WERI-Rb-1 (cell line): ENCODE data around the gene PHLPP1.

Experiments used
- DNase-seq: peaks from one replicate; pipeline ENCODE4 v3.0.0-alpha.2; 2020
- H3K27ac ChIP-seq: fragments of 250-450 bp; sonication (Bioruptor Pico); 2 replicates; pipeline ENCODE4 v1.5.1; 2020; ENCODE audit warnings: mild to moderate bottlenecking, moderate library complexity
- H3K27me3 ChIP-seq: fragments of 250-450 bp; sonication (Bioruptor Pico); 2 replicates; pipeline ENCODE4 v1.5.1; 2021; ENCODE audit warnings: mild to moderate bottlenecking, low read depth, moderate library complexity; ENCODE audit not compliant: insufficient read depth, severe bottlenecking
- H3K36me3 ChIP-seq: fragments of 250-450 bp; sonication (Bioruptor Pico); 2 replicates; pipeline ENCODE4 v1.5.1; 2020; ENCODE audit warnings: mild to moderate bottlenecking, moderate library complexity
- H3K4me3 ChIP-seq: 2 replicates; pipeline ENCODE4 v1.5.1; 2011; ENCODE audit warnings: low read depth, mild to moderate bottlenecking, control low read depth, low read length
- H3K9me3 ChIP-seq: fragments of 250-450 bp; sonication (Bioruptor Pico); 2 replicates; pipeline ENCODE4 v1.5.1; 2021; ENCODE audit warnings: mild to moderate bottlenecking, moderate library complexity; ENCODE audit not compliant: severe bottlenecking
- CTCF ChIP-seq: IDR thresholded peaks from 2 replicates; pipeline ENCODE4 v1.5.1; 2011; ENCODE audit warnings: low read depth, mild to moderate bottlenecking, control low read depth, inconsistent platforms, low read length

The PHLPP1 gene

GRCh38 chr18:62790871-62791772 lies 75.8 kb downstream of the PHLPP1 start:
- DNase-seq = no peak
- no peaks in the 10 kb centered on the region for H3K27me3 ChIP-seq
- no peak overlapping the region for H3K27ac ChIP-seq
- H3K9me3 ChIP-seq = no peaks in the 10 kb centered on the region
- H3K4me3 ChIP-seq = no peak overlapping the region
- H3K36me3 ChIP-seq = no peaks in the 10 kb centered on the region; the same call in 1 of the 2 replicates
- no peak for TF ChIP-seq CTCF

GRCh38 chr18:62792016-62792415 lies 76.7 kb downstream of the PHLPP1 start:
- Histone ChIP-seq H3K27me3 (no peaks in the 10 kb centered on the region), H3K4me3 (no peak overlapping the region), H3K27ac (no peak overlapping the region), H3K36me3 (no peaks in the 10 kb centered on the region; the same call in 1 of the 2 replicates), H3K9me3 (no peaks in the 10 kb centered on the region)
- TF ChIP-seq CTCF = no peak
- no peak for DNase-seq

GRCh38 chr18:62795813-62796212 lies 80.5 kb downstream of the PHLPP1 start:
- H3K27me3 ChIP-seq = no peaks in the 10 kb centered on the region
- no peaks in the 10 kb centered on the region for H3K9me3 ChIP-seq
- DNase-seq = no peak
- no peak overlapping the region for H3K4me3 ChIP-seq
- no peak overlapping the region for H3K27ac ChIP-seq
- TF ChIP-seq CTCF = no peak
- no peaks in the 10 kb centered on the region; the same call in 1 of the 2 replicates for H3K36me3 ChIP-seq

GRCh38 chr18:62796216-62796621 lies 80.9 kb downstream of the PHLPP1 start:
- H3K27ac ChIP-seq = no peak overlapping the region
- no peaks in the 10 kb centered on the region for H3K27me3 ChIP-seq
- H3K4me3 ChIP-seq = no peak overlapping the region
- DNase-seq = no peak
- no peak for TF ChIP-seq CTCF
- no peaks in the 10 kb centered on the region for H3K9me3 ChIP-seq
- no peaks in the 10 kb centered on the region; the same call in 1 of the 2 replicates for H3K36me3 ChIP-seq

GRCh38 chr18:62797329-62797728 lies 82.0 kb downstream of the PHLPP1 start:
- Histone ChIP-seq H3K27ac (no peak overlapping the region), H3K9me3 (no peaks in the 10 kb centered on the region), H3K4me3 (no peak overlapping the region), H3K27me3 (no peaks in the 10 kb centered on the region), H3K36me3 (no peaks in the 10 kb centered on the region; the same call in 1 of the 2 replicates)
- TF ChIP-seq CTCF = no peak
- DNase-seq = no peak
